ENCODE results near the gene SLC26A1.
"Not testable (repeated sequence)": the region's sequence is repeated elsewhere in the genome, so short reads cannot be mapped to it uniquely, and the experiment has no call there.

SLC26A1 gene

GRCh38 chr4:1013225-1014073 lies 20.2 kb upstream of the SLC26A1 start:
- DNase-seq, result no peak

GRCh38 chr4:1012034-1012739 lies 19.0 kb upstream of the SLC26A1 start:
- no peak for DNase-seq

GRCh38 chr4:1011666-1012033 lies 18.4 kb upstream of the SLC26A1 start:
- DNase-seq, result no peak

- peak; percentile 69 for DNase-seq
These were observed 17.9 kb upstream of the SLC26A1 start, which contains the start of gene FGFRL1 for GRCh38 chr4:1011022-1011665. FGFRL1 (plus strand) TSS chr4:1011626; CDS start chr4:1012486, 860 bp downstream.

GRCh38 chr4:1010395-1011021 lies 17.3 kb upstream of the SLC26A1 start:
- peak; percentile 94 for DNase-seq

- peak; percentile 32 for DNase-seq
These were observed 16.6 kb upstream of the SLC26A1 start for GRCh38 chr4:1009542-1010394.

- DNase-seq, result no peak
These were observed 15.8 kb upstream of the SLC26A1 start for GRCh38 chr4:1008840-1009541.

GRCh38 chr4:1006856-1007255 lies 13.7 kb upstream of the SLC26A1 start:
- DNase-seq, result peak; percentile 22

GRCh38 chr4:1004557-1005485 lies 11.6 kb upstream of the SLC26A1 start:
- no peak for DNase-seq

GRCh38 chr4:1004071-1004418 lies 10.8 kb upstream of the SLC26A1 start:
- DNase-seq, result no peak

- DNase-seq, result no peak
These were observed 10.3 kb upstream of the SLC26A1 start for GRCh38 chr4:1003271-1004070.

GRCh38 chr4:1002631-1003251 lies 9.5 kb upstream of the SLC26A1 start:
- no peak for DNase-seq

- DNase-seq, result peak; percentile 54
These were observed 9.0 kb upstream of the SLC26A1 start for GRCh38 chr4:1002131-1002630.

- DNase-seq, result no peak
These were observed 8.4 kb upstream of the SLC26A1 start for GRCh38 chr4:1001561-1002130.

GRCh38 chr4:1000686-1001260 lies 7.6 kb upstream of the SLC26A1 start:
- DNase-seq, result no peak

GRCh38 chr4:999882-1000425 lies 6.8 kb upstream of the SLC26A1 start:
- no peak for DNase-seq

- DNase-seq, result not testable (repeated sequence)
These were observed 6.1 kb upstream of the SLC26A1 start for GRCh38 chr4:999240-999863.
